ENCODE results near the gene STOML2.

Gene STOML2

GRCh38 chr9:35097573-35097972 lies 5.4 kb downstream of the STOML2 start:
- CTCF ChIA-PET, result interaction anchor here (0.6 to 5.4 kb wide), 10 partner anchors 11 to 455 kb away, joined by 3 to 40 read pairs (median 4); partner anchors contain the start of genes ATOSB and FANCG

GRCh38 chr9:35096035-35096849 lies 6.7 kb downstream of the STOML2 start, which contains the start of gene PIGO:
TSS of gene PIGO (minus strand) at chr9:35096591. CDS start at chr9:35095565, 1,026 bp downstream.
- no peaks in the 10 kb centered on the region for H3K4me1 ChIP-seq (ENCODE audit: control insufficient read depth, insufficient read depth, low read length)
- H3K9me3 ChIP-seq (ENCODE audit: control insufficient read depth, insufficient read depth, low read depth, low read length), result no peaks in the 10 kb centered on the region
- ChIA-PET CTCF (interaction anchor here (0.5 to 5.4 kb wide), 36 partner anchors 9 to 1332 kb away, joined by 3 to 40 read pairs (median 4); partner anchors contain the start of genes ATOSB, FANCG and UNC13B), POLR2A (interaction anchor here (0.5 to 8.1 kb wide), 7 partner anchors 15 to 464 kb away, joined by 3 to 73 read pairs (median 10); partner anchors contain the start of genes ATOSB, FANCG and VCP)
- H3K27ac ChIP-seq (ENCODE audit: extremely low read depth, low read depth, low read length), result peak within 1 kb of the TSS; percentile 84
- peak within 1 kb of the TSS; percentile 90 for H3K4me3 ChIP-seq (ENCODE audit: low read depth, low read length)
- H3K36me3 ChIP-seq (ENCODE audit: control insufficient read depth in 2 of 2, insufficient read depth in 1 of 2, low read length in 2 of 2), result peaks cover 0 to 59% of the 10 kb centered on the region in 2 experiments; a peak in 1 of 3 replicates
- 0 out of 2 replicates have a peak, but pooled peaks have one; percentile 47 for TF ChIP-seq ZNF184 (tag by site-specific recombination; IDR thresholded peaks at IDR 0.05)
- TF ChIP-seq TRIM28 (IDR thresholded peaks at IDR 0.05; ENCODE audit: borderline replicate concordance, low read length), result 0 out of 2 replicates have a peak, but pooled peaks have one; percentile 23
- TF ChIP-seq SP7 (tag by site-specific recombination; IDR thresholded peaks at IDR 0.05), result peak; percentile 87
- no peak for TF ChIP-seq ZNF747 (tag by site-specific recombination; IDR thresholded peaks at IDR 0.05)
- peak; percentile 50 for TF ChIP-seq ZNF600 (tag by site-specific recombination; IDR thresholded peaks at IDR 0.05)
- TF ChIP-seq ZNF701 (tag by site-specific recombination; IDR thresholded peaks at IDR 0.05), result no peak
- no peak; the same call in 1 of the 2 replicates for TF ChIP-seq KLF10 (tag by site-specific recombination; IDR thresholded peaks at IDR 0.05)
- no peak for TF ChIP-seq ZNF596 (tag by site-specific recombination; IDR thresholded peaks at IDR 0.05)
- peak; percentile 80 for TF ChIP-seq PATZ1 (tag by site-specific recombination; IDR thresholded peaks at IDR 0.05)
- TF ChIP-seq ZNF174 (tag by site-specific recombination; IDR thresholded peaks at IDR 0.05), result no peak
- TF ChIP-seq ZNF280D (tag by site-specific recombination; IDR thresholded peaks at IDR 0.05), result no peak
- TF ChIP-seq ZNF654 (tag by site-specific recombination; IDR thresholded peaks at IDR 0.05; ENCODE audit: low read depth), result peak; percentile 16
- TF ChIP-seq ZFHX2 (tag by site-specific recombination; conservative IDR thresholded peaks at IDR 0.05), result no peak
- TF ChIP-seq ZNF658 (tag by site-specific recombination; IDR thresholded peaks at IDR 0.05), result no peak
- no peak for TF ChIP-seq ZNF148 (tag by site-specific recombination; IDR thresholded peaks at IDR 0.05; ENCODE audit: borderline replicate concordance)
- TF ChIP-seq ZNF138 (tag by site-specific recombination; IDR thresholded peaks at IDR 0.05; ENCODE audit: borderline replicate concordance), result no peak
- TF ChIP-seq ZNF292 (tag by site-specific recombination; IDR thresholded peaks at IDR 0.05; ENCODE audit: borderline replicate concordance, low read depth), result no peak
- TF ChIP-seq ZNF768 (tag by site-specific recombination; IDR thresholded peaks at IDR 0.05), result peak; percentile 20; the same call in 1 of the 2 replicates
- no peak for TF ChIP-seq GFI1B (tag by site-specific recombination; IDR thresholded peaks at IDR 0.05)
- TF ChIP-seq YY1 (tag by site-specific recombination; IDR thresholded peaks at IDR 0.05), result 0 out of 2 replicates have a peak, but pooled peaks have one; percentile 77
- peak; percentile 58 for TF ChIP-seq SP2 (tag by site-specific recombination; IDR thresholded peaks at IDR 0.05)

More at GRCh38 chr9:35097573-35097972, 5.4 kb downstream of the STOML2 start:
- no peak overlapping the region for H3K4me3 ChIP-seq (ENCODE audit: low read depth, low read length)
- TF ChIP-seq ZNF623 (tag by site-specific recombination; IDR thresholded peaks at IDR 0.05), result peak; percentile 93
- no peak for TF ChIP-seq ZNF18 (tag by site-specific recombination; IDR thresholded peaks at IDR 0.05)
- H3K27ac ChIP-seq (ENCODE audit: extremely low read depth, low read depth, low read length), result no peak overlapping the region
- POLR2A ChIA-PET, result interaction anchor here (0.6 to 8.1 kb wide), 8 partner anchors 13 to 67 kb away, joined by 3 to 73 read pairs (median 8); partner anchors contain the start of genes ATOSB, FANCG and VCP
- H3K4me1 ChIP-seq (ENCODE audit: control insufficient read depth, insufficient read depth, low read length), result no peaks in the 10 kb centered on the region
- peaks cover 0 to 55% of the 10 kb centered on the region in 2 experiments; a peak in 1 of 3 replicates for H3K36me3 ChIP-seq (ENCODE audit: control insufficient read depth in 2 of 2, insufficient read depth in 1 of 2, low read length in 2 of 2)
- H3K9me3 ChIP-seq (ENCODE audit: control insufficient read depth, insufficient read depth, low read depth, low read length), result no peaks in the 10 kb centered on the region
